PC-3 (cell line): ENCODE measurements around the gene SAP130. TPM values are rescaled to one million over a fixed set of nuclear protein-coding genes. Genes with fewer than 3 reads are reported as not detected.

Source experiments
- ATAC-seq: fragments of 200-7000 bp; cut with Tn5 transposase; 2 replicates; pipeline ENCODE4 v1.9.1; 2020; ENCODE audit warnings: mild to moderate bottlenecking, moderate library complexity
- BruUV-seq: library from RNA; stranded (reverse); fragments of 400-500 nt; replicated peaks from 2 replicates; lab custom pipeline; 2021; lab: Mats Ljungman, UMichigan
- CTCF ChIA-PET: fragments of 300-600 bp; sonication (Branson Sonifier 250); formaldehyde crosslinking; loops from one replicate; lab custom pipeline; 2022; ENCODE audit warnings: antibody characterized with exemption; lab: Charles Lee
- POLR2A ChIA-PET: fragments of 300-600 bp; sonication (Branson Sonifier 250); formaldehyde crosslinking; loops from one replicate; lab custom pipeline; 2022; ENCODE audit warnings: antibody characterized with exemption; ENCODE audit not compliant: unreplicated experiment; lab: Charles Lee
- DNase-seq: peaks from one replicate; pipeline ENCODE4 v3.0.0-alpha.2; 2015
- H2AFZ ChIP-seq: fragments of 300-600 bp; sonication (generic); 2 replicates; pipeline ENCODE4 v1.6.0; 2016; ENCODE audit warnings: antibody characterized with exemption, low read length
- H3F3A ChIP-seq: fragments of 300-600 bp; sonication (generic); one replicate; pipeline ENCODE4 v1.6.0; 2017; ENCODE audit warnings: antibody characterized with exemption, low read length, control low read depth, mild to moderate bottlenecking; ENCODE audit not compliant: unreplicated experiment
- H3K27ac ChIP-seq: fragments of 300-600 bp; sonication (generic); 2 replicates; pipeline ENCODE4 v1.5.1; 2016; ENCODE audit warnings: mild to moderate bottlenecking, low read length
- H3K27me3 ChIP-seq: fragments of 300-600 bp; sonication (generic); 2 replicates; pipeline ENCODE4 v1.6.1; 2016; ENCODE audit warnings: low read length, mixed read lengths
- H3K36me3 ChIP-seq: fragments of 300-600 bp; sonication (generic); 2 replicates; pipeline ENCODE4 v1.6.1; 2016; ENCODE audit warnings: low read depth, mixed run types, low read length, mixed read lengths
- H3K4me1 ChIP-seq: fragments of 300-600 bp; sonication (generic); 2 replicates; pipeline ENCODE4 v1.5.1; 2016; ENCODE audit warnings: low read length; ENCODE audit not compliant: insufficient read depth
- H3K4me2 ChIP-seq: fragments of 300-600 bp; sonication (generic); 2 replicates; pipeline ENCODE4 v1.6.0; 2016; ENCODE audit warnings: low read length
- H3K4me3 ChIP-seq: fragments of 300-600 bp; sonication (generic); 2 replicates; pipeline ENCODE4 v1.5.1; 2016; ENCODE audit warnings: mild to moderate bottlenecking, low read length, mixed read lengths
- H3K79me2 ChIP-seq: fragments of 300-600 bp; sonication (generic); 2 replicates; pipeline ENCODE4 v1.6.1; 2017; ENCODE audit warnings: low read length, mixed read lengths
- H3K9ac ChIP-seq: fragments of 300-600 bp; sonication (generic); 2 replicates; pipeline ENCODE4 v1.6.0; 2016; ENCODE audit warnings: mild to moderate bottlenecking, low read length
- H3K9me2 ChIP-seq: fragments of 300-600 bp; sonication (generic); replicated peaks from 2 replicates; pipeline ENCODE4 v1.6.1; 2016; ENCODE audit warnings: mixed run types, low read length, mixed read lengths
- H3K9me3 ChIP-seq: fragments of 300-600 bp; sonication (generic); 2 replicates; pipeline ENCODE4 v1.6.1; 2016; ENCODE audit warnings: low read length, mixed read lengths
- H4K20me1 ChIP-seq: fragments of 300-600 bp; sonication (generic); 2 replicates; pipeline ENCODE4 v1.6.1; 2016; ENCODE audit warnings: low read length, mixed read lengths
- CTCF ChIP-seq: fragments of 300-600 bp; sonication (generic); conservative IDR thresholded peaks from 2 replicates; pipeline ENCODE4 v1.5.1; 2017; ENCODE audit warnings: antibody characterized with exemption, low read depth, mild to moderate bottlenecking, low read length
- EZH2 ChIP-seq: fragments of 300-600 bp; sonication (generic); IDR thresholded peaks from one replicate; pipeline ENCODE4 v1.6.1; 2017; ENCODE audit warnings: antibody characterized with exemption, mild to moderate bottlenecking, low read length; ENCODE audit not compliant: unreplicated experiment
- EZH2phosphoT487 ChIP-seq: fragments of 300-600 bp; sonication (generic); IDR thresholded peaks from 2 replicates; pipeline ENCODE4 v1.6.1; 2018; ENCODE audit warnings: mild to moderate bottlenecking, antibody characterized with exemption, low read length, borderline replicate concordance
- intact Hi-C: fragments of 100-400 bp; cut with micrococcal nuclease; formaldehyde crosslinking; loops from 2 replicates; pipeline ENCODE4 v1.9.0; 2023
- total RNA-seq: library from RNA; depleted of rRNA; stranded (reverse); fragments of >200 nt; gene quantifications from 2 replicates; pipeline ENCODE4 v1.2.3, GENCODE V29; 2014

SAP130 gene
- total RNA-seq, 1 experiment from 2014 or later: 11.1 TPM

GRCh38 chr2:128062571-128062970, 34.7 kb upstream of the SAP130 start:
- Histone ChIP-seq H3K4me1 (no peaks in the 10 kb centered on the region), H4K20me1 (no peaks in the 10 kb centered on the region), H3K9me2 (no peaks in the 10 kb centered on the region), H3K27ac (no peak overlapping the region), H3K27me3 (no peaks in the 10 kb centered on the region), H3K9me3 (no peaks in the 10 kb centered on the region), H2AFZ (no peak overlapping the region), H3K79me2 (no peaks in the 10 kb centered on the region), H3K4me3 (no peak overlapping the region), H3F3A (no peaks in the 10 kb centered on the region), H3K9ac (no peak overlapping the region), H3K36me3 (no peaks in the 10 kb centered on the region), H3K4me2 (no peak overlapping the region)
- no peak for DNase-seq
- no TSS peak for BruUV-seq
- ChIA-PET POLR2A (no interaction called here), CTCF (no interaction called here)
- ATAC-seq: no peak
- intact Hi-C loops: loop anchor here (2.0 to 10.0 kb wide), 2 partner anchors 28 to 242 kb away; partner anchors contain the start of gene UGGT1
- TF ChIP-seq EZH2 (no peak), CTCF (no peak), EZH2phosphoT487 (no peak)

GRCh38 chr2:128058114-128058513, 30.3 kb upstream of the SAP130 start:
- CTCF ChIA-PET: no interaction called here
- Histone ChIP-seq H3K4me2 (no peak overlapping the region), H3K4me1 (no peaks in the 10 kb centered on the region), H3K9me2 (no peaks in the 10 kb centered on the region), H3K79me2 (no peaks in the 10 kb centered on the region), H4K20me1 (no peaks in the 10 kb centered on the region), H3K4me3 (no peak overlapping the region), H3K9me3 (no peaks in the 10 kb centered on the region), H3K27ac (no peak overlapping the region), H3K9ac (no peak overlapping the region), H3K36me3 (no peaks in the 10 kb centered on the region), H3F3A (no peaks in the 10 kb centered on the region), H2AFZ (no peak overlapping the region), H3K27me3 (no peaks in the 10 kb centered on the region)
- DNase-seq (no peak), ATAC-seq (no peak)
- TF ChIP-seq CTCF: no peak
- no peak for TF ChIP-seq EZH2phosphoT487
- TF ChIP-seq EZH2: no peak
- POLR2A ChIA-PET: no interaction called here
- BruUV-seq: no TSS peak
- intact Hi-C loops: no loop called here

GRCh38 chr2:128057334-128057733, 29.5 kb upstream of the SAP130 start:
- BruUV-seq: no TSS peak
- no peaks in the 10 kb centered on the region for H3K27me3 ChIP-seq
- no peak overlapping the region for H2AFZ ChIP-seq
- H4K20me1 ChIP-seq: no peaks in the 10 kb centered on the region
- POLR2A ChIA-PET: interaction anchor here (0.6 kb wide), 1 partner anchor 137 kb away, joined by 7 read pairs; no protein-coding TSS in a partner anchor
- DNase-seq (no peak), ATAC-seq (no peak)
- H3K9me3 ChIP-seq: no peaks in the 10 kb centered on the region
- H3F3A ChIP-seq: no peaks in the 10 kb centered on the region
- CTCF ChIA-PET: interaction anchor here (0.7 kb wide), 1 partner anchor 466 kb away, joined by 3 read pairs; no protein-coding TSS in a partner anchor
- no peaks in the 10 kb centered on the region for H3K36me3 ChIP-seq
- TF ChIP-seq EZH2phosphoT487 (no peak), CTCF (no peak), EZH2 (no peak)
- intact Hi-C loops: no loop called here
- H3K4me1 ChIP-seq: no peaks in the 10 kb centered on the region
- H3K9me2 ChIP-seq: no peaks in the 10 kb centered on the region
- no peak overlapping the region for H3K27ac ChIP-seq
- H3K79me2 ChIP-seq: no peaks in the 10 kb centered on the region
- no peak overlapping the region for H3K4me2 ChIP-seq
- no peak overlapping the region for H3K9ac ChIP-seq
- no peak overlapping the region for H3K4me3 ChIP-seq
